Stimulated activated CD4-positive, alpha-beta T cell treated with anti-CD3 and anti-CD28 coated beads, Interleukin-2, amount 100 ng/mL, for 24 hours (primary cell): ENCODE results near the gene ZNF778.
A peak's percentile ranks its signal among the peaks of the same experiment; 100 is the strongest.

Source experiments
- DNase-seq, 2 donors: peaks; one replicate each; pipeline ENCODE4 v3.0.0-alpha.2; 2020

The ZNF778 gene

DNA sequence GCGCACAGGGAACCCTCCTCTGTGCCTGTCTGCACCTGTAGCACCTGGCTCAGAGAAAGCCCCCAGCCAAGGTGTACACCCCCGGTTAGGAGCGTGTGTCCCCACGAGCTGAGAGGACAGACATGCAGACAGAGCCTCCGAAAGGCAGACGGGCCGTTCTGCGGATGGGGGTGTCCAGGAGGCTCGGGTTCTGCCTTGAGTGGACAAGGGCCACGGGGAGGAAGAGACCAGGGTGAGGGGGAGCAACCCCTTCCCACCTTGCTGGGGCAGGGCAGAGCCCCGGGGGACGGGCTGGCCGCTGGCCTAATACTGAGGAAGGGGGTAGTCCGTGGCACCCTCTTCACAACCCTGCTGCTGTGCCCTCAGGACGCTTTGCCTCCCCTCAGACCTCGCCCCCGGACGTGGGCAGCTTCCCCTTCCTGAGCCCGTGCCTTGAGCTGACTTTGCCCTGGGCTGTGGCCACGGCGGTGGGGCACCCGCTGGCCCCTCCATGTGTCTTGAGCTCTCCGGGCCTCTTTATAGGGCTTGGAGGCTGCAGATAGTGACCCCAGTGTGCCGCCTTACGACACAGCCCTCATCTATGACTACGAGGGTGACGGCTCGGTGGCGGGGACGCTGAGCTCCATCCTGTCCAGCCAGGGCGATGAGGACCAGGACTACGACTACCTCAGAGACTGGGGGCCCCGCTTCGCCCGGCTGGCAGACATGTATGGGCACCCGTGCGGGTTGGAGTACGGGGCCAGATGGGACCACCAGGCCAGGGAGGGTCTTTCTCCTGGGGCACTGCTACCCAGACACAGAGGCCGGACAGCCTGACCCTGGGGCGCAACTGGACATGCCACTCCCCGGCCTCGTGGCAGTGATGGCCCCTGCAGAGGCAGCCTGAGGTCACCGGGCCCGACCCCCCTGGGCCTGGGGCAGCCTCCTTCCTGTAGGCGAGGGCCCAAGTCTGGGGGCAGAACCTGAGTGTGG lies 22.9 kb upstream of the ZNF778 start:
- DNase-seq: no peak

DNA sequence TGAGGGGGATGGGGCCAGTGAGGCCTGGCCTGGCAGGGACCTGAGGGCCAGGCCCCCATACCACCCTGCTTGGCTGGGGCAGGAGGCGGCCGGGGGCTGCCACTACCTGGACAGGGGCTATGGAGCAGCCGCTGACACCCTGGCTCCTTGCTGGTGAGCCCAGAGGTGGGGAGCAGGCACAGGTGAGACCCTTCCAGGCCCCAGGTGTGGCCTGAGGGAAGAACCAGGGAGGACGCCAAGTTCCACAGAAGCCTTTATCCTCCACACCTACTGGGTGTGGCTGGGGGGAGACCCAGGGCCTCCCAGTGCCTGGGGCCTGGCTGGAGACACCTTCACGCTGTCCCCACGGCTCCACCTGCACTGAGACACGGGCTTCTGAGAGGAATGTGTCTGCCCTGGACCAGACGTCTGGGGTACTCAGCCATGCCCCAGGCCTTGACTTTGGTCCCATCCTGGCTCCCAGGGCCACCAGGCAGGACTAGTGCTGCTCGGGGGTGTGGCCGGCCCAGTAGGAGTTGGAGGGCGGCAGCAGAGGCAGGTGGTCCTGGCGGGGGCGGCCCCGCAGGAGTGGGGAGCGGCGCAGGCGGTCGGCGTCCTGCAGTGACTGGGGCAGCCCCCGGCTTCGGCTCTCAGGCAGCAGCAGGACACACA lies 21.9 kb upstream of the ZNF778 start:
- no peak for DNase-seq

DNA sequence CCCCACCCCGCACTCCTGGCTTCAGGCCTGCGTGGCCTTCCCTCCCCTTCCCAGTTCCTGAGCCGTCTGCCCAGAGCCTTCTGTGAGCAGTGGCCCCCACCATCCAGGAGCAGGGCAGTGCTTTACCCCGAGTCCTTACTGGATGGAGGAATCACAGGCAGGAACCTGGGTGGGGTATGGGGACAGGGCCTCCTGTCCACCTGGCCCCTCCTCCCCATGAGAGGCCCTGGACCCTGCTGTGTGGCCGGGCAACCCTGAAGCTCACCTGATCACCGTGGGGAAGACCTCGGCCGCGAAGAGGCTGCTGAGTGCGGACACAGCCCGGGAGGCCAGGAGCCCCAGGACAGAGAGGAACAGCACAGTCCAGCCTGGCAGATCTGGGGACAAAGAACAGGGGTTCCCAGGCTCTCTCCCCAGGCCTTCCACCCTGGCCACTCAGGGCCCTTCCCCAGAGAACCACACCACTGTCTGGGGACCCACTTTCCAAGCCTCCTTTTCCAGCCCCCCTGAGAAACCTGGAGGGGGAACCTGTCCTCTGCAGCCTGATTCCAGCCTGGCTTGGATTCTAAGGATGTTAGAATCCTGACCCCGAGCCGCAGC lies 20.4 kb upstream of the ZNF778 start:
- DNase-seq: no peak

- no peak for DNase-seq
Observed at GRCh38 chr16:89197633-89198416, 19.7 kb upstream of the ZNF778 start.

DNA sequence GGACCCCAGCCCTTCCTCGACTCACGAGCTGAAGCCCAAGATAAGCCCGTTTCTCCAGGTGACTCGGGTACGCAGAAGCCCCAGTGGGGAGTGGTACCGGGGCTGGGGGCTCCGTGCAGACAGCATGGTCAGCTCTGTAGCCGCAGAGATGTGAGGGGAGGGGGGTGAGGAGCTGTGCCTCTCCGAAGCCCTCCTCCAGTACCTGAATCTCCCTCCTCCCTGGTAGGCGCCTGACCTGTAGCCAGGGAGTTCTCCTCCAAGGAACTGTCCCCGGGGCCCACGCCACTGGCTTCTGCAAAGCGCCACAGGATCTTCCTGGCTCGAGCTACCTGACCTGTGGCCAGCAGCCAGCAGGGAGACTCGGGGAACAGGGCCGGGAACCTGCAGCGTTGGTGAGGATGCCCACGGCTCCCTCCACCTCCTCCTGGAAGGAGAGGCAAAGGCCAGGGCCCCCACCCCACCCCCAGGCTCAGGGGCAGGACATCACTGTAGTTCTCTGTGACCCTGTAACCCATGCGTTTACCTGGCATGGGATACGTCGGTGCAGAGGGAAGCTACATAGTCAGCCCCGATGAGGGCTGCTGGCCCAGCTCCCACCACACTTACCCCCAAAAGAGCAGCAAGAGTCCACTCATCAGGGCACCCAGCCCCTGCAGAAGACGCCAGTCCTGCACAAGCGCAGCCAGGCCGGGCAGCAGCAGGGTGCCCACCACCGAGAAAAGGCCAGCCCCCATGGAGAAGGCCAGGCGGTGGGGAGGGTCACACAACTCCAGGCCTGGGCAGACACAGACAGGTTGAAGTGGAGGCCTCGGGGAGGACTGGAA lies 18.9 kb upstream of the ZNF778 start:
- no peak for DNase-seq

- DNase-seq: no peak
Observed at GRCh38 chr16:89199241-89200123, 18.0 kb upstream of the ZNF778 start.

DNA sequence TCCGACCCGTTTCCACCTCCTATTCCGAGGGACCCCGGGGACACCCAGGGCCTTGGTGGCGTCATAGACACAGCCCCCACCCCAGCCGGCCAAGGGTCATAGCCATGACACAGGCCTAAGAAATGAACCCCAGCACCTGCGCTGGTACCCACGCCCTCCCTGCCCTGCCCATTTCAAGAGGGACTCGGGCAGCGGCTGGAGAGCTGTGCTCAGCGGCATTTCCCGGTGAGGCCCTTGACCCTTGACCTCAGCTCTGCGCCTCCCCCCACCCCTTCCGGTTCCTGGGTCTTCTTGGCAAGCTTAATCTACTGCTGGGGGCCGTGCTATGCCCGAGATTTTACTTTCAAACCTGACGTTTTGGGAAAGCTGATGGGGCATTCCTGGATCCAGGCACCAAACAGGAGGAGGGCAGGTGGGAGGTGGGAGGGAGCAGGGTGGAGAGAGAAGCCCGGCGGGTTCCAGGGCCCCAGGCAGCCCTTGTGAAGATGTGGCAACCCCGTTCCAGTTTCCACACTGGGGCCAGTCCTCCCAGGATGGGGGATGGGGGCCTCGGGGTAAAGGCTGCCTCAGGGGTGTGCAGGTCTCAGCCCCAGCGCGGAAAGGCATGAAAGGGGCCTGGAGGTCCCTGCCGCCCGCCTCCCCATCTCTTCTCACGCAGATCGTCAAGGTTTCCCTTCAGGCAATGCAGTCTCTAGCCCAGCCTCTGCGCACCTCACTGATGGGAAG lies 17.2 kb upstream of the ZNF778 start, which contains the start of gene SLC22A31:
Gene SLC22A31, minus strand, starts transcription at position 414 of the 726 bp plus-strand sequence. Its CDS starts 36 bp downstream, at position 378.
- no peak for DNase-seq

- no peak for DNase-seq
Observed at GRCh38 chr16:89200850-89201411, 16.6 kb upstream of the ZNF778 start.

DNA sequence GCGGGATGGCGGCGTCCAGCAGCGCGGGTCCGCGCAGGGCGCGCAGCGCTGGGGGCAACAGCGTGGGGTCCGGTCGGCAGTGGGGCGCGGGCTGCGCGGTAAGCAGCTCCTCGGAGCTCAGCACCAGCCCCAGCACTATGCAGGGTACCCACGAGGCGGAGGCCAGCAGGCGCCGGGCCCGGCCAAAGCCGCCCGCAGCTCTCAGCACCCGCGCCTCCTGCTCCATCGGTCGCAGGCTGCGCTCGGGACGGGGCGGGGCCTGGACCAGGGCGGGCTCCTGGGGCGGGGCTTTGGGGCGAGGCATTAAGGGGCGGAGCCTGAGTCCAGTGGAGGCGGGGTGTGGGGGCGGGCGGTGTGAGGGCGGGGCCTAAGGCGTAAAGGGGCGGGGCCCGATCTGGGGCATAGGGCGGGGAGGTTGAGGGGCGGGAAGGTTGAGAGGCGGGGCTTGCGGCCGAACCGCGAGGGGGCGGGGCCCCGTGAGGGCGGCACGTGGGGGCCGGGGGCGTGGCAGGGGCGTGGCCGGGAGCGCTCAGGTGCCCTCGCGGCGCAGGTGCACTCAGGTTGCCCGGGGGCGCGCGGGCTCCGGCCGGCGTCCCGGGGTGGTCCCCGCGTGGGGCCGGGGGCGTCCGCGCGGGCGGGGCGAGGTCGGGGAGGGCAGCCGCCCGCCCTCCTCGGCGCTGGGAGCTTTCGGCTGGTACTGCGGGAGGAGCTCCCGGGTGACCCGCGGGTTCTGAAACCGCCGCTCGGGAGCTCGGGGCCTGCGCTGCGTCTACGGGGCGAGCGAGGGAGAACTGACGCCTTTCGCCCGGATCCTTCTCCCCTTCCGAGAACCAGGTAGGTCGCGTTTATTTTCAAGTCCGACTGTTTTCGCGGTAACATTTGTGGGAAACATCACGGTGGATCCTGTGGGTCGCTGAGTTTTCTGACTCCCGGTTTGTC lies 15.8 kb upstream of the ZNF778 start:
- DNase-seq: peak; percentile 81 to 87

DNA sequence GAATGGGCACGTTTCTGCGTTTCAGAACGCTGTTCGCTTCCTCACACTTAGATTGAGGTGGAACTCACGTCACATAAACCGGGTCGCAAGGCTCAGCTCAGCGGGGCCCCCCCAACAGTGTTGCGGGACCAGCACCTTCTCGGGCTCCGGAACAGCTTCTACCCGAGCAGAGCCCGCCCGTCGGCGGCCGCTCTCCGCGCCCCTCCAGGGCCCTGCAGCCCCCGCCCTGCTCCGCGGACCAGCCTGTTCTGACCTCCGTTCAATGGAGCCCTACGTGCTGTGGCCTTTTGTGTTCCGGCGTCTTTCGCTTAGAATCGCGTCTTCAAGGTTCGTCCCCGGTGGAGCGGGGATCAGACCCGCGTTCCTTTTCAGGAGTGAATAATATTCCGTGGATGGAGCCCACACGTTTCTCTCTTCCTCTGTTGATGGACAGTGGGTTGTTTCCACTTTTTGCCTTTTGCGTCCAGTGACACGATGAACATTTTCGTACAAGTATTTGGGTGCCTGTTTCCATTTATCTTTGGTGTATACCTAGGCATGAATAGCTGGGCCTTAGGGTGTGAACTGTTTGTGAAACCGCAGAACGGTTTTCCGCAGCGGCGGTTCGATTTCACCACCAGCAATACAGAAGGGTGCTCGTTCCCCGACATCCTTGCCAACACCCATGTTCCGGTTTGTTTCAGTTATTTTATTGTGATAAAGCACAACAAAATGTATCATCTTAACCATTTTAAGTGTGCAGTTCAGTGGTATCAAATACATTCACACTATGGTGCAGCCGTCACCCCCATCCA lies 14.9 kb upstream of the ZNF778 start:
- DNase-seq: no peak

GRCh38 chr16:89207993-89208392 lies 9.5 kb upstream of the ZNF778 start:
- no peak for DNase-seq

GRCh38 chr16:89209522-89210044 lies 7.9 kb upstream of the ZNF778 start:
- no peak for DNase-seq

GRCh38 chr16:89210165-89210903 lies 7.2 kb upstream of the ZNF778 start:
- no peak for DNase-seq

GRCh38 chr16:89210904-89211515 lies 6.5 kb upstream of the ZNF778 start:
- DNase-seq: no peak

- peak; percentile 80 to 84 for DNase-seq
Observed at GRCh38 chr16:89216315-89217137, 977 bp upstream of the ZNF778 start.

- no peak for DNase-seq
Observed at GRCh38 chr16:89217138-89217387, 440 bp upstream of the ZNF778 start.
